ENCODE data around the gene RHBDD1.

The RHBDD1 gene

DNA sequence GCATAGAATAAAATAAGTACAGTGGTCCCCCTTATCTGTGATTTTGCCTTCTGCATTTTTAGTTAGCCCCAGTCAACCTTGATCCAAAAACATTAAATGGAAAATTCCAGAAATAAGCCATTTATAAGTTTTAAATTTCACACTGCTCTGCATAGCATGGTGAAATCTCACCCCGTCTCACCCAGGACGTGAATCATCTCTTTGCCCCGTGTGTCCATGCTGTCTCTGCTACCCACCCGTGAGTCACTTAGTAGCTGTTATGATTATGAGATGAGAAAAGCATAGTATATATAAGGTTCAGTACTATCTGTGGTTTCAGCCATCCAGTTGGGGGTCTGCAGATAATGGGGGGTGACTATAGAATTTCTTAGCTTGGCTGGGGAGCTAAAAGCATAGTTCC lies 67.3 kb downstream of the RHBDD1 start:
- TF ChIP-seq Cebpa-rat (IDR thresholded peaks at IDR 0.05), result no peak
- H3K27me3 ChIP-seq, result no peaks in the 10 kb centered on the region
- H3K4me1 ChIP-seq, result peaks cover 5 to 20% (median 17%) of the 10 kb centered on the region in 10 experiments; a peak in 18 of 20 replicates
- peaks cover 0 to 7% (median 0%) of the 10 kb centered on the region in 11 experiments; a peak in 6 of 22 replicates for H3K36me3 ChIP-seq
- H3K4me3 ChIP-seq, result no peak overlapping the region
- H3K4me2 ChIP-seq, result peak overlapping the region in 2 of 11 experiments; percentile 8 to 14; a peak in 2 of 22 replicates
- H3K9me3 ChIP-seq (replicated peaks in 1 of 11), result no peaks in the 10 kb centered on the region
- H3K27ac ChIP-seq, result no peak overlapping the region
- no peaks in the 10 kb centered on the region for H4K20me1 ChIP-seq
- no peak overlapping the region for H3K9ac ChIP-seq

DNA sequence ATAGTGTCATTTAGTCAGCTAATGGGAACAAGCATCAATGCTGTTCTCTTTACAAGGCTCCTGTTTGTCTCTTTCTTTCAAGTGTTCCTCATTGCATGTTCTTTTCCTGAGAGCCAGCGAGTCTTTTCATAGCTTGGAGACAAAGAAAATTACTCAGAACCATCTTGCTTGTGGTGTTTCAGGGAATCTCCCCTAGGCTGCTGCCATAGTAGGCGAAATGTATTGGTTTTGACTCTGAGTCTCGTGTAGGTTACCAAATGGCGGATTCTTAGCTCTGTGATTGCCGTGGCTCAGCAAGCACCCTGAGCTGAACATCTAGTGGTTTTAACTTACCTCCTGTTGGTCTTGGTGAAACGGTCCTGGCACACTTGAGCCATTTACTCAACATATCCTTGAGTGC lies 68.7 kb downstream of the RHBDD1 start:
- Histone ChIP-seq H3K27me3 (no peaks in the 10 kb centered on the region), H3K4me1 (peaks cover 5 to 20% (median 17%) of the 10 kb centered on the region in 10 experiments; a peak in 18 of 20 replicates), H4K20me1 (no peaks in the 10 kb centered on the region), H3K36me3 (peaks cover 0 to 18% (median 8%) of the 10 kb centered on the region in 11 experiments; a peak in 11 of 22 replicates), H3K27ac (no peak overlapping the region), H3K4me3 (no peak overlapping the region), H3K4me2 (no peak overlapping the region), H3K9ac (no peak overlapping the region), H3K9me3 (replicated peaks in 1 of 11) (no peaks in the 10 kb centered on the region)
- no peak for TF ChIP-seq Cebpa-rat (IDR thresholded peaks at IDR 0.05)

DNA sequence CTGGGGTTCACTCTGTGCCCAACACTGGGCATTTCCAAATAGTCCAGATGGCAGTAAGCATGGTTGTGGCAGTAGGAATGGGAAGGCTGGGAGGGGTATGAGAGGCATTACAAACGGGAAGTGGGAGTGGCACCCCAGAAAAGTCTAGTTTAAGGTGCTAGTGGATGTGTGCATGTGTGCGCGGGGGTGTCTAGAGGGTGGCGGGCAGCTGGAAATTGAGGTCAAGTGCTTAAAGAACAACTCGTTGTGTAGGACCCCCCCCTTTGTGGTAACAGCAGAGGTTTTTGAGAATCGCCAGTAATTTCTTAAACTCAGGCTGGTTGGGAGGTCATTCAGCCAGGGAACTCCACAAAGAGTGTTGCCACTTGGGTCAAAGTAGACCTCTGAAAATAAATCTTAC lies 69.9 kb downstream of the RHBDD1 start:
- Histone ChIP-seq H4K20me1 (no peaks in the 10 kb centered on the region), H3K4me1 (peaks cover 5 to 20% (median 17%) of the 10 kb centered on the region in 10 experiments; a peak in 18 of 20 replicates), H3K9me3 (replicated peaks in 1 of 11) (no peaks in the 10 kb centered on the region), H3K4me3 (no peak overlapping the region), H3K4me2 (peak overlapping the region in 9 of 11 experiments; percentile 17 to 52 (median 29); a peak in 15 of 22 replicates), H3K27ac (no peak overlapping the region), H3K9ac (no peak overlapping the region), H3K36me3 (peaks cover 0 to 20% (median 10%) of the 10 kb centered on the region in 11 experiments; a peak in 11 of 22 replicates), H3K27me3 (no peaks in the 10 kb centered on the region)
- TF ChIP-seq Cebpa-rat (IDR thresholded peaks at IDR 0.05), result no peak

- TF ChIP-seq Cebpa-rat (IDR thresholded peaks at IDR 0.05), result no peak
- no peak overlapping the region for H3K27ac ChIP-seq
- H3K9ac ChIP-seq, result no peak overlapping the region
- H3K4me3 ChIP-seq, result no peak overlapping the region
- H3K4me2 ChIP-seq, result peak overlapping the region in 8 of 11 experiments; percentile 17 to 52 (median 30); a peak in 14 of 22 replicates
- H3K36me3 ChIP-seq, result peaks cover 0 to 20% (median 10%) of the 10 kb centered on the region in 11 experiments; a peak in 11 of 22 replicates
- H3K9me3 ChIP-seq (replicated peaks in 1 of 11), result no peaks in the 10 kb centered on the region
- H3K27me3 ChIP-seq, result no peaks in the 10 kb centered on the region
- H3K4me1 ChIP-seq, result peaks cover 5 to 20% (median 17%) of the 10 kb centered on the region in 10 experiments; a peak in 18 of 20 replicates
- H4K20me1 ChIP-seq, result no peaks in the 10 kb centered on the region
Measured at GRCh38 chr2:226906163-226906693, 70.4 kb downstream of the RHBDD1 start.

DNA sequence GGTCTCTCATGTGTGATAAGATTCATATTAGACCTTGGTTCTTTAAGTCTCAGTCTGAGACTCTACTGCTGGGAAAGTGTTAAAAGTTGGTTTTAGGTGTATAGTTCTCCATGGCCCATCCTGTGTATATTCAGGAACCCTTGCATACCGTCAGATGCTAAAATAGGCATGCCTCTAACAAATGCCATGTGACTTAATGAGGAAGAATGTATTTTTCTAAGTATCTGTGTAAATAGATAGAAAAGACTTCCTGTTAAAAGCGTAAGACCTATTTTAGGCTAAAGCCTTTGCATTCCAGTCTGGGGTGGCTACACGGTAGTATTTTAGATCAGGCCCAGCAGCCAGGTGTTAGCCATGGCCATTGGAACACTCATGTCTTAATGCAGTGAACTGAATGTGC lies 73.3 kb downstream of the RHBDD1 start:
- no peaks in the 10 kb centered on the region for H4K20me1 ChIP-seq
- H3K27ac ChIP-seq, result no peak overlapping the region
- no peak overlapping the region for H3K9ac ChIP-seq
- H3K36me3 ChIP-seq, result peaks cover 3 to 31% (median 15%) of the 10 kb centered on the region in 11 experiments; a peak in 12 of 22 replicates
- H3K4me3 ChIP-seq, result no peak overlapping the region
- H3K27me3 ChIP-seq, result no peaks in the 10 kb centered on the region
- no peak overlapping the region for H3K4me2 ChIP-seq
- no peak for TF ChIP-seq Cebpa-rat (IDR thresholded peaks at IDR 0.05)
- peaks cover 0 to 4% (median 0%) of the 10 kb centered on the region in 11 experiments; a peak in 1 of 22 replicates for H3K9me3 ChIP-seq (replicated peaks in 1 of 11)
- H3K4me1 ChIP-seq, result peaks cover 0 to 20% (median 16%) of the 10 kb centered on the region in 10 experiments; a peak in 16 of 20 replicates

- TF ChIP-seq Cebpa-rat (IDR thresholded peaks at IDR 0.05), result no peak
- no peaks in the 10 kb centered on the region for H3K27me3 ChIP-seq
- no peak overlapping the region for H3K27ac ChIP-seq
- H3K9me3 ChIP-seq (replicated peaks in 1 of 11), result peaks cover 0 to 4% (median 0%) of the 10 kb centered on the region in 11 experiments; a peak in 1 of 22 replicates
- no peak overlapping the region for H3K4me3 ChIP-seq
- peaks cover 0 to 20% (median 16%) of the 10 kb centered on the region in 10 experiments; a peak in 16 of 20 replicates for H3K4me1 ChIP-seq
- H4K20me1 ChIP-seq, result no peaks in the 10 kb centered on the region
- H3K4me2 ChIP-seq, result no peak overlapping the region
- H3K9ac ChIP-seq, result no peak overlapping the region
- peaks cover 3 to 35% (median 14%) of the 10 kb centered on the region in 11 experiments; a peak in 12 of 22 replicates for H3K36me3 ChIP-seq
Measured at GRCh38 chr2:226909836-226910235, 74.0 kb downstream of the RHBDD1 start.

DNA sequence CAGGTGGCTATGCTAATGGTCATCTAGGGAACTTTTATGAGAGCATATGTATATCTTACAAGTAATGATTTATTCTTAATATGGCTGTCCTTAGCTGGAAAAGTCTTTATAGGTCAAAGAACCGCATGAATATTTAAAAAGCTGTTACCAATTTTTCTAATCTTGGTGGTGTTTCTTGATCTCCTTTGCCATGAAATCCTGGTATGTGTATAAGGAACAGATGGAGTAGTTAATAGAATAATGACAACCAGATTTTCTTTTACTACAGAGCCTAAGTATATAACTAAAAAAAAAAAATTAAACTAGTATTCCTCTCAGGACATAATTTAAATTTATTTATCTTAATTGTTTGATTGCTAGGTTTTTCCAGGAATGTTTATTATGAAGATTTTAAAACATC lies 74.5 kb downstream of the RHBDD1 start:
- Histone ChIP-seq H3K4me2 (no peak overlapping the region), H3K36me3 (peaks cover 3 to 38% (median 14%) of the 10 kb centered on the region in 11 experiments; a peak in 12 of 22 replicates), H3K27ac (no peak overlapping the region), H3K4me1 (peaks cover 0 to 19% (median 15%) of the 10 kb centered on the region in 10 experiments; a peak in 16 of 20 replicates), H3K4me3 (no peak overlapping the region), H3K27me3 (no peaks in the 10 kb centered on the region), H4K20me1 (no peaks in the 10 kb centered on the region), H3K9ac (no peak overlapping the region), H3K9me3 (replicated peaks in 1 of 11) (peaks cover 0 to 4% (median 0%) of the 10 kb centered on the region in 11 experiments; a peak in 1 of 22 replicates)
- TF ChIP-seq Cebpa-rat (IDR thresholded peaks at IDR 0.05), result no peak

DNA sequence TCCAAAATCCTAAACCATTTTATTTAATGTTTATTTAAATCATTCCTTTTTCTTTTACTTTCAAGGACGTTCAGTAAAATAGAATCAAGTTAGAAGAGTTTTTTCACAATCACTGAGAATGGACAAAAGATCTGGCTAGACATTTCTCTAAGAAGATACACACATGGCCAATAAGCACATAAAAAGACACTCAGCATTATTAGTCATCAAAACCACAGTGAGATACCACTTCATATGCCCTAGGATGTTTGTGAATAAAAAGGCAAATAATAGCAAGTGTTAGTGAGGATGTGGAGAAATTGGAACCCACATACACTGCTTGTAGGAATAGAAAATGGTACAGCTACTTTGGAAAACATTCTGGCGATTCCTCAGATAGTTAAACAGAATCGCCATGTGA lies 76.1 kb downstream of the RHBDD1 start:
- H3K27me3 ChIP-seq, result no peaks in the 10 kb centered on the region
- TF ChIP-seq Cebpa-rat (IDR thresholded peaks at IDR 0.05), result no peak

GRCh38 chr2:226913641-226914040 lies 77.8 kb downstream of the RHBDD1 start:
- Histone ChIP-seq H4K20me1 (no peaks in the 10 kb centered on the region), H3K4me1 (no peaks in the 10 kb centered on the region), H3K9me3 (replicated peaks in 1 of 11) (peaks cover 0 to 4% (median 0%) of the 10 kb centered on the region in 11 experiments; a peak in 1 of 22 replicates), H3K4me3 (no peak overlapping the region), H3K27ac (no peak overlapping the region), H3K27me3 (no peaks in the 10 kb centered on the region), H3K4me2 (no peak overlapping the region), H3K9ac (no peak overlapping the region), H3K36me3 (peaks cover 0 to 33% (median 14%) of the 10 kb centered on the region in 11 experiments; a peak in 12 of 22 replicates)
- TF ChIP-seq Cebpa-rat (IDR thresholded peaks at IDR 0.05), result no peak

More for the DNA sequence above, 76.1 kb downstream of the RHBDD1 start:
- no peak overlapping the region for H3K4me3 ChIP-seq
- peaks cover 3 to 38% (median 14%) of the 10 kb centered on the region in 11 experiments; a peak in 12 of 22 replicates for H3K36me3 ChIP-seq
- peaks cover 0 to 4% (median under 1%) of the 10 kb centered on the region in 10 experiments; a peak in 7 of 20 replicates for H3K4me1 ChIP-seq
- H3K9ac ChIP-seq, result no peak overlapping the region
- no peak overlapping the region for H3K4me2 ChIP-seq
- H3K9me3 ChIP-seq (replicated peaks in 1 of 11), result peaks cover 0 to 4% (median 0%) of the 10 kb centered on the region in 11 experiments; a peak in 1 of 22 replicates
- H3K27ac ChIP-seq, result no peak overlapping the region
- no peaks in the 10 kb centered on the region for H4K20me1 ChIP-seq

Data from BLaER1 treated with 17β-estradiol and CSF1 and Interleukin-3, amounts not matched to agents 10 nM and 100 nM (cell line).